H1 (cell line): ENCODE results near the gene FZD8. TPM values are rescaled to one million over a fixed set of nuclear protein-coding genes. Genes with fewer than 3 reads are reported as not detected.

ENCODE experiments used
- CTCF ChIA-PET: fragments of 300-600 bp; sonication (Branson Sonifier 250); formaldehyde crosslinking; loops from one replicate; lab custom pipeline; 2021; ENCODE audit not compliant: partially characterized antibody; lab: Charles Lee
- POLR2A ChIA-PET: fragments of 300-600 bp; sonication (Branson Sonifier 250); formaldehyde crosslinking; loops from one replicate; lab custom pipeline; 2021; ENCODE audit warnings: inconsistent platforms; ENCODE audit not compliant: partially characterized antibody; lab: Charles Lee
- DNase-seq, 2 experiments: peaks; one replicate each; pipeline versions ENCODE4 v3.0.0 to v3.0.0-alpha.2; 2010 to 2022; ENCODE audit warnings: low spot score in 2 of 2, low read depth in 1 of 2, mixed read lengths in 1 of 2
- FAIRE-seq: peaks from 2 replicates; lab custom pipeline; 2011; peaks lifted over from hg19 to GRCh38; lab: Jason Lieb, UNC
- H2AFZ ChIP-seq: 2 replicates; pipeline ENCODE4 v1.8.1; 2012; ENCODE audit warnings: low read length, inconsistent platforms
- H2AK5ac ChIP-seq: 2 replicates; pipeline ENCODE4 v1.6.1; 2013; ENCODE audit warnings: low read depth, low read length
- H2BK120ac ChIP-seq: replicated peaks from 2 replicates; pipeline ENCODE3; 2013; ENCODE audit warnings: low read depth, low read length, inconsistent platforms
- H2BK12ac ChIP-seq: 2 replicates; pipeline ENCODE4 v1.6.1; 2013; ENCODE audit warnings: low read depth, low read length
- H2BK15ac ChIP-seq: 2 replicates; pipeline ENCODE4 v1.6.1; 2013; ENCODE audit warnings: low read length
- H2BK20ac ChIP-seq: 2 replicates; pipeline ENCODE4 v1.6.1; 2013; ENCODE audit warnings: low read length
- H2BK5ac ChIP-seq: 2 replicates; pipeline ENCODE4 v1.6.1; 2013; ENCODE audit warnings: low read depth, low read length
- H3K14ac ChIP-seq: 2 replicates; pipeline ENCODE4 v1.6.1; 2013; ENCODE audit warnings: inconsistent platforms; ENCODE audit not compliant: insufficient read length
- H3K18ac ChIP-seq: 2 replicates; pipeline ENCODE4 v1.6.1; 2013; ENCODE audit warnings: low read length; ENCODE audit errors: extremely low read depth
- H3K23ac ChIP-seq: 2 replicates; pipeline ENCODE4 v1.6.1; 2013; ENCODE audit warnings: inconsistent platforms; ENCODE audit not compliant: insufficient read length
- H3K23me2 ChIP-seq: 2 replicates; pipeline ENCODE4 v1.6.1; 2013; ENCODE audit warnings: low read depth, low read length
- H3K27ac ChIP-seq: 2 replicates; pipeline ENCODE4 v1.6.1; 2011; ENCODE audit warnings: low read depth, low read length, inconsistent platforms
- H3K27me3 ChIP-seq, 4 experiments: replicated peaks in 1 of 4; 1 replicate in 1 of 4; 2 replicates in 3 of 4; pipeline versions ENCODE4 v1.6.1 to v1.8.1; 2011 to 2013; ENCODE audit warnings: low read length in 3 of 4, mild to moderate bottlenecking in 3 of 4, inconsistent platforms in 2 of 4, mixed read lengths in 2 of 4, moderate library complexity in 1 of 4; ENCODE audit not compliant: control insufficient read depth in 3 of 4, insufficient read depth in 3 of 4; ENCODE audit errors: extremely low read depth in 1 of 4
- H3K36me3 ChIP-seq, 4 experiments: 2 replicates each; pipeline versions ENCODE4 v1.6.1 to v1.8.1; 2011 to 2013; ENCODE audit warnings: mild to moderate bottlenecking in 4 of 4, low read length in 3 of 4, moderate library complexity in 2 of 4, control low read depth in 1 of 4, inconsistent platforms in 1 of 4; ENCODE audit not compliant: insufficient read depth in 4 of 4, control insufficient read depth in 2 of 4
- H3K4ac ChIP-seq: replicated peaks from 2 replicates; pipeline ENCODE3; 2013; ENCODE audit warnings: low read length, low read depth, mixed read lengths, inconsistent platforms; ENCODE audit not compliant: insufficient read length
- H3K4me1 ChIP-seq, 4 experiments: replicated peaks in 1 of 4; 1 replicate in 1 of 4; 2 replicates in 3 of 4; pipeline versions ENCODE4 v1.6.1 to v1.8.1; 2011 to 2013; ENCODE audit warnings: low read length in 3 of 4, inconsistent platforms in 2 of 4, mixed read lengths in 1 of 4; ENCODE audit not compliant: insufficient read depth in 4 of 4, control insufficient read depth in 3 of 4
- H3K4me2 ChIP-seq, 2 experiments: 2 replicates each; pipeline versions ENCODE4 v1.6.1 to v1.8.1; 2011 to 2013; ENCODE audit warnings: low read depth in 2 of 2, low read length in 2 of 2, control low read depth in 1 of 2, inconsistent platforms in 1 of 2, mild to moderate bottlenecking in 1 of 2; ENCODE audit not compliant: insufficient read depth in 1 of 2
- H3K4me3 ChIP-seq, 4 experiments: fragments of 200-600, 300-600 bp in 1 of 4; sonication (generic), shearing (Covaris generic), sonication (Bioruptor Twin) in 1 of 4; 2 replicates each; pipeline versions ENCODE4 v1.5.1 to v1.8.1; 2011 to 2016; ENCODE audit warnings: low read length in 4 of 4, low read depth in 3 of 4, control low read depth in 2 of 4, inconsistent platforms in 2 of 4, mild to moderate bottlenecking in 2 of 4, mixed read lengths in 1 of 4, moderate library complexity in 1 of 4; ENCODE audit not compliant: insufficient read depth in 2 of 4; ENCODE audit errors: extremely low read depth in 1 of 4
- H3K56ac ChIP-seq: replicated peaks from 2 replicates; pipeline ENCODE3; 2013; ENCODE audit warnings: low read depth, mild to moderate bottlenecking, mixed read lengths, low read length, inconsistent platforms; ENCODE audit not compliant: insufficient read length
- H3K79me1 ChIP-seq: 2 replicates; pipeline ENCODE4 v1.6.1; 2013; ENCODE audit warnings: low read depth, low read length, control low read depth
- H3K79me2 ChIP-seq, 2 experiments: 2 replicates each; pipeline versions ENCODE4 v1.6.1 to v1.8.1; 2012 to 2013; ENCODE audit warnings: low read length in 2 of 2, mild to moderate bottlenecking in 2 of 2, inconsistent platforms in 1 of 2; ENCODE audit not compliant: insufficient read depth in 2 of 2, control insufficient read depth in 1 of 2
- H3K9ac ChIP-seq, 4 experiments: replicated peaks in 1 of 4; 1 replicate in 1 of 4; 2 replicates in 3 of 4; pipeline versions ENCODE4 v1.6.1 to v1.8.1; 2011 to 2013; ENCODE audit warnings: low read depth in 3 of 4, low read length in 3 of 4, control low read depth in 2 of 4, mild to moderate bottlenecking in 2 of 4, moderate library complexity in 2 of 4, inconsistent platforms in 1 of 4; ENCODE audit errors: extremely low read depth in 1 of 4
- H3K9me3 ChIP-seq, 2 experiments: 2 replicates each; pipeline versions ENCODE4 v1.6.1 to v1.8.1; 2012 to 2013; ENCODE audit warnings: mild to moderate bottlenecking in 2 of 2, moderate library complexity in 2 of 2, control low read depth in 1 of 2, inconsistent platforms in 1 of 2, low read depth in 1 of 2, low read length in 1 of 2, mixed read lengths in 1 of 2; ENCODE audit not compliant: insufficient read depth in 2 of 2
- H4K20me1 ChIP-seq, 2 experiments: replicated peaks in 1 of 2; 2 replicates each; pipeline versions ENCODE3 to v1.8.1; 2011 to 2013; ENCODE audit warnings: inconsistent platforms in 2 of 2, low read length in 2 of 2, mild to moderate bottlenecking in 1 of 2; ENCODE audit not compliant: insufficient read depth in 2 of 2, control insufficient read depth in 1 of 2
- H4K5ac ChIP-seq: 2 replicates; pipeline ENCODE4 v1.6.1; 2013; ENCODE audit warnings: low read length, low read depth, mixed read lengths, inconsistent platforms; ENCODE audit not compliant: insufficient read length
- H4K8ac ChIP-seq: 2 replicates; pipeline ENCODE4 v1.8.0; 2013; ENCODE audit warnings: mild to moderate bottlenecking, moderate library complexity, low read length, inconsistent platforms; ENCODE audit not compliant: insufficient read depth; ENCODE audit errors: extremely low read depth
- H4K91ac ChIP-seq: replicated peaks from 2 replicates; pipeline ENCODE3; 2013; ENCODE audit warnings: low read length, mixed read lengths, inconsistent platforms; ENCODE audit not compliant: insufficient read length
- ASH2L ChIP-seq: fragments of 200-600, 300-600 bp; sonication (generic); IDR thresholded peaks from one replicate; pipeline ENCODE4 v1.7.1; 2017; ENCODE audit warnings: low read length
- CHD1 ChIP-seq: IDR thresholded peaks from 2 replicates; pipeline ENCODE4 v1.6.1; 2012; ENCODE audit warnings: low read depth, low read length, improper control_type of control experiment
- CHD2 ChIP-seq: IDR thresholded peaks from 2 replicates; pipeline ENCODE4 v1.6.1; 2012; ENCODE audit warnings: low read length, improper control_type of control experiment
- EGR1 ChIP-seq: IDR thresholded peaks from 2 replicates; pipeline ENCODE4 v1.6.1; 2011; ENCODE audit warnings: low read depth, low read length, borderline replicate concordance
- EZH2 ChIP-seq: fragments of 200-600 bp; sonication (generic); IDR thresholded peaks from 2 replicates; pipeline ENCODE4 v1.7.1; 2012; ENCODE audit warnings: low read depth, mild to moderate bottlenecking, moderate library complexity, low read length, inconsistent platforms; ENCODE audit not compliant: severe bottlenecking
- JUN ChIP-seq: IDR thresholded peaks from 2 replicates; pipeline ENCODE4 v1.6.1; 2011; ENCODE audit warnings: low read depth, mild to moderate bottlenecking, improper control_type of control experiment, low read length
- KDM4A ChIP-seq: IDR thresholded peaks from one replicate; pipeline ENCODE4 v1.7.1; 2012; ENCODE audit warnings: low read depth, mild to moderate bottlenecking, moderate library complexity, low read length, inconsistent platforms; ENCODE audit not compliant: severe bottlenecking
- RBBP5 ChIP-seq: IDR thresholded peaks from 2 replicates; pipeline ENCODE4 v1.7.1; 2012; ENCODE audit warnings: low read depth, mild to moderate bottlenecking, inconsistent platforms, low read length, moderate library complexity, borderline replicate concordance
- RXRA ChIP-seq: IDR thresholded peaks from 2 replicates; pipeline ENCODE4 v1.6.1; 2011; ENCODE audit warnings: low read depth, mild to moderate bottlenecking, low read length, moderate library complexity; ENCODE audit not compliant: insufficient read depth
- SIX5 ChIP-seq: IDR thresholded peaks from 2 replicates; pipeline ENCODE4 v1.6.1; 2011; ENCODE audit warnings: mild to moderate bottlenecking, low read depth, low read length
- TEAD4 ChIP-seq: IDR thresholded peaks from 2 replicates; pipeline ENCODE4 v1.6.1; 2012; ENCODE audit warnings: low read depth, low read length, inconsistent platforms, mixed read lengths
- YY1 ChIP-seq: IDR thresholded peaks from 2 replicates; pipeline ENCODE4 v1.6.1; 2011; ENCODE audit warnings: low read depth, mild to moderate bottlenecking, low read length
- WGBS, 2 experiments: shearing (Covaris generic) in 1 of 2; methylation state at CpG; one replicate each; pipeline versions ENCODE4 v1.1.6 to v1.1.7; 2013 to 2015; ENCODE audit warnings: low lambda C conversion rate in 2 of 2, mixed read lengths in 2 of 2, inconsistent platforms in 1 of 2, low coverage in 1 of 2, missing lambda C conversion rate in 1 of 2; ENCODE audit not compliant: insufficient replicate concordance in 2 of 2, insufficient coverage in 1 of 2, insufficient read length in 1 of 2; ENCODE audit errors: extremely low coverage in 1 of 2, missing lambda C conversion rate in 1 of 2; 5-methylcytosine and 5-hydroxymethylcytosine counted together
- polyA plus RNA-seq, 7 experiments: library from polyadenylated mRNA; depleted of rRNA in 3 of 7; stranded (reverse) in 5 of 7; unstranded in 2 of 7; fragments of >200 nt in 5 of 7; fragments of 200-250 nt in 2 of 7; gene quantifications; 1 replicate in 5 of 7; 2 replicates in 1 of 7; 4 replicates in 1 of 7; pipeline versions ENCODE4 v1.2.1 to v1.2.3, GENCODE V29; 2011 to 2013; ENCODE audit warnings: missing spikeins in 2 of 7, mixed read lengths in 2 of 7
- total RNA-seq: library from RNA; stranded (reverse); fragmentation: NEBNext Ultra II Directional; extraction: Animal tissue kit (Norgen Biotek cat#: 25700); gene quantifications from 2 replicates; pipeline ENCODE4 v1.2.1, GENCODE V29; 2021

The FZD8 gene
- total and polyA plus RNA-seq, 2 of the 8 experiments (the other 6 are each of a cell fraction or from before 2014, with no cell fraction given), result 4.8 to 7.1 TPM

DNA sequence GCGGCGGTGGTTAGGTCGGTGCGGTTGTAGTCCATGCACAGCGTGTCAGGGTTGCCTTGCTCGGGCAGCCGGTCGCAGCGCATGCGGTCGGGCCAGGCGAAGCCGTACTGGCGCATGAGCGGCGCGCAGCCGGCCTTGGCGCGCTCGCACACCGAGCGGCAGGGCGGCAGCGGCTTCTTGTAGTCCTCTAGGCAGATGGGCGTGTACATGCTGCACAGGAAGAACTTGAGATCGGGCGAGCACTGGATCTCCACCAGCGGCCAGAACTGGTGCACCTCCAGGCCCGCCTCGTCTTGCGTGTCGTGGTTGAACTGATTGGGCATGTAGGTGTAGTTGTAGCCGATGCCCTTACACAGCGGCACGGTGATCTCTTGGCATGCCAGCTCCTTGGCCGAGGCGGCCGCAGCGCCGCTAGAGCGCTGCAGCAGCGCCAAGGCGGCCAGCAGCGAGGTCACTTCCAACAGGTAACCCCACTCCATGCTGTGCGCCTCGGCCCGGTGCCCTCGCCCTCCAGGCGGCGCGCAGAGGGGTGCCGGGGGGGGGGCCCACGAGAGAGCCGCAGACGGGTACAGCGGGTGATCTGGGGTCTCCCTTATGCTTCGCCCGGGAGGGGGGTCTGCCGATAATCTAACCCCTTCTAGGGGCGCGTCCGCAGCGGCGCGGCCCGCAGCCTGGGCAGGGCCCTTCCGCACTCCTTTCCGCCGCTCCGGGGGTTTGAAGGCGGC lies 983 bp downstream of the FZD8 start:
- DNase-seq, result peak in 1 of 2 experiments; percentile 79
- peaks cover 0 to 3% of the 10 kb centered on the region in 2 experiments; a peak in 1 of 4 replicates for H3K79me2 ChIP-seq
- peaks cover 0 to 17% (median 12%) of the 10 kb centered on the region in 4 experiments; a peak in 6 of 7 replicates for H3K4me1 ChIP-seq
- CTCF ChIA-PET, result interaction anchor here (0.8 kb wide), 1 partner anchor 28 kb away, joined by 4 read pairs; no protein-coding TSS in a partner anchor
- H3K4ac ChIP-seq, result no peak overlapping the region
- peak overlapping the region; percentile 87 for H3K23ac ChIP-seq
- no peak overlapping the region for H2BK120ac ChIP-seq
- no peaks in the 10 kb centered on the region; a peak in 1 of 4 replicates for H3K9me3 ChIP-seq
- H2AFZ ChIP-seq, result no peak overlapping the region
- H3K27ac ChIP-seq, result no peak overlapping the region
- H2BK15ac ChIP-seq, result peak overlapping the region; percentile 72; the same call in 1 of the 2 replicates
- 1% methylated on average over 29 of the region's 72 CpGs; no CpG with 5 or more reads in 1 of the 2 experiments for WGBS, 2 experiments
- H2BK20ac ChIP-seq, result peak overlapping the region; percentile 61; the same call in 1 of the 2 replicates
- H2BK12ac ChIP-seq, result 0 out of 2 replicates have a peak overlapping the region, but pooled peaks have one; percentile 30
- H4K8ac ChIP-seq, result peak overlapping the region; percentile 31; the same call in 1 of the 2 replicates
- no peak overlapping the region for H2BK5ac ChIP-seq
- H3K4me2 ChIP-seq, result peak overlapping the region; percentile 58 to 99
- no peaks in the 10 kb centered on the region for H3K79me1 ChIP-seq
- H3K18ac ChIP-seq, result peak overlapping the region; percentile 83
- POLR2A ChIA-PET, result interaction anchor here (0.6 kb wide), 1 partner anchor 621 kb away, joined by 3 read pairs; no protein-coding TSS in a partner anchor
- H4K91ac ChIP-seq, result peak overlapping the region; percentile 47
- H4K5ac ChIP-seq, result no peak overlapping the region
- H3K36me3 ChIP-seq, result no peaks in the 10 kb centered on the region
- H3K14ac ChIP-seq, result peak overlapping the region; percentile 35
- H3K23me2 ChIP-seq, result peaks cover 34% of the 10 kb centered on the region
- peaks cover 3 to 13% (median 6%) of the 10 kb centered on the region in 4 experiments; a peak in 6 of 7 replicates for H3K27me3 ChIP-seq
- FAIRE-seq, result no peak
- H3K4me3 ChIP-seq, result peak overlapping the region; percentile 63 to 82 (median 67)
- H4K20me1 ChIP-seq, result peaks cover 3 to 8% of the 10 kb centered on the region in 2 experiments
- H2AK5ac ChIP-seq, result no peak overlapping the region
- no peak overlapping the region for H3K56ac ChIP-seq
- peak overlapping the region in 3 of 4 experiments; percentile 42 to 66 (median 53); a peak in 4 of 7 replicates for H3K9ac ChIP-seq
- TF ChIP-seq ASH2L (no peak), SIX5 (no peak), EGR1 (no peak), KDM4A (peak; percentile 89), RXRA (no peak), TEAD4 (no peak), YY1 (no peak), JUN (no peak), CHD1 (no peak), CHD2 (0 out of 2 replicates have a peak, but pooled peaks have one; percentile 11), RBBP5 (no peak), EZH2 (peak; percentile 38)
